HG03064 (cell line): ENCODE results near the gene RASA4B.
A peak's percentile ranks its signal among the peaks of the same experiment; 100 is the strongest.
"Not testable (repeated sequence)": the region's sequence is repeated elsewhere in the genome, so short reads cannot be mapped to it uniquely, and the experiment has no call there.

Experiments
- ATAC-seq: cut with Tn5 transposase; IDR thresholded peaks from one replicate; pipeline ENCODE4 v1.9.1; 2021; ENCODE audit warnings: low read depth; ENCODE audit not compliant: unreplicated experiment

The RASA4B gene

DNA sequence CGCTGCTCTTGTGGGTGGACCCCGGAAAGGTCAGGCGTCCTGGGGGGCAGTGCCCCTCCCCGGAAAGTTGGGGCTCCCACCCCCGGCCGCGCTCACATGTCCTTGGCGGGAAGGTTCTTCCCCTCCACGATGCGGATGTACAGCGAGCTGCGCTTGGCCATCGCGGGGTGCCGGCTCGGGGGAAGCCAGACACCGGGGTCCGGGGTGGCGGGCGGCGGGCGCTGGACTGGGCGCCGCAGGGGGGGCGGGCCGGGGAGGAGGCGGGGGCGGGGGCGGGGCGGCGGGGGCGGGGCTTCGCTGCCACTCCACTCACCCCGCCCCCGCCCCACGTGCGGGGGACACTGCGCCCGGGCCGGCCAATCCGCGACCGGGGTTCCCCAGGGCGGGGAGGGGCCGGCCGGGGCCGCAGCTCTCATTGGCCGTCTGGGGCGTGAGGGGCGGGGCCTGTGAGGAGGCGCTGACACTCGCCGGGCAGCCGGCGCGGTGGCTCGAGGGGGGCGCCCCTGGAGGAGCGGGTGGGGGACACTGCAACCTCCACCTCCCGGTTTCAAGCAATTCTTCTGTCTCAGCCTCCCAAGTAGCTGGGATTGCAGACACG lies at the start of gene RASA4B:
Gene RASA4B (minus strand): TSS at position 228 of the 598 bp plus-strand sequence. CDS start 67 bp downstream, at position 161.
- peak; percentile 61 for ATAC-seq

DNA sequence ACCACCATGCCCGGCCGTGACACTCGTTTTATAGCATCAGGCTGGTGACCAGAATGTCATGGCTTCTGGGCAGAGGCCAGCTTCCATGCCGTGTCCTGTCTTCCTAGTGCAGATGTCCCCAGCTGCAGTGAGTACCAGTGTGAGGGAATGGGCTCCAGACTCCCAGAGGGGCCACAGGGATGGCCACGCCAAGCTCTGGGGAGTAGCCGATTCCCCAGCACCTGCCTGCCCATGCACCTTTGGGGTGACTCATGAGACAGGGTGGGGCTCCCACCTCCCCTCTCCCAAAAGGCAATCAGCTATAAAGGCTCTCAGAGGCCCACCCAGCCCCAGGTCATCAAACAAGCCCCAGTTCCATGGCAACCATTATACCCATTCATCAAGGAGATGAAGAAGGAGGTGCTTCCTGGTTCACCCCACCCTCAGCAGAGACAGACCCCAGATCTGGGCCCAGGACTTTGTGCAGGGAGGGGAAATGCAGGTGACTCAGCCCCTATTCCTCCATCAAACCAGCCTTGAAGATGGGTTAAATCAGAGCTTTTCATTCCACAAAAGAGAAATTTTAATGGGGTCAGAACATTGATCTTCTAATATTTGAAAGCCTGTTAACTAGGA lies 33.3 kb upstream of the RASA4B start, which contains the start of gene SPDYE2:
Gene SPDYE2 (plus strand): TSS at position 419 of the 615 bp plus-strand sequence. CDS start 2,030 bp downstream, outside the sequence.
- not testable (repeated sequence) for ATAC-seq

DNA sequence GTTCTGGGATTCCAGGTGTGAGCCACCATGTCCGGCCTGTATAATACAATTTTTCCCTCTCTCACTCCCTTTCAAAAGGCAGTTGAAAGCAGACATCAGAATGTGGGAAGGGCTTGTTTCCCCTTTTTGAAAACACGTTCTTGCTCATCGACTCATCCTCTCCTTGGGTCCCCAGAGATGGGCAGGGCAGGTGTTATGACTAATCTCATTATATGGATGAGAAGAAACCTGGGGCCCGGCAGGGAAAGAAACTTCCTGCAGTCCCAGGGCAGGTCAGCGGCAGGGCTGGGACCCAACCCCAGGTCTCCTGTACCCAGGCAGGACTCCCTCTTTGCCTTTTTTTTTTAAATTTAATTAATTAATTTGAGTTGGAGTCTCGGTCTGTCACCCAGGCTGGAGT lies 28.8 kb upstream of the RASA4B start:
- ATAC-seq: peak; percentile 80

GRCh38 chr7:102545288-102545687 lies 27.7 kb upstream of the RASA4B start:
- not testable (repeated sequence) for ATAC-seq

DNA sequence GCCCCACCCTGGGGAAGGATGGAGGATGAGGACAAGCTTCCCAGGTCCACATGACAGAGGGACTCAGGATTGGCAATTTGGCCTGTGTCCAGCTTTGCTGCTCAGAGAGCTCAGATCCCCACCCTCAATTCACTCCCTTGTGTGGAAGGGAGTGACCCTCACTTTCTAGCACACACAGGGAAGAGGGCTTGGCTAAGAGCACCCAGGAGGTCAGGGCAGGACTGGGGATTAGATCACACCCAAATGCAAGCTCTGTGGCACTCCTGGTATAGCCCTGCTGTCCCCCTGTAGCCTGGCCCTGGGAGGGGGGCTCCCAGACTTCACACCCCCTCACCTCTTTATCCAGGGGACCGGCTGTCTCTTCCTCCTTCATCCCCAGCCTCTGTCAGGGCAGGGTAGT lies 26.8 kb upstream of the RASA4B start:
- ATAC-seq: not testable (repeated sequence)

DNA sequence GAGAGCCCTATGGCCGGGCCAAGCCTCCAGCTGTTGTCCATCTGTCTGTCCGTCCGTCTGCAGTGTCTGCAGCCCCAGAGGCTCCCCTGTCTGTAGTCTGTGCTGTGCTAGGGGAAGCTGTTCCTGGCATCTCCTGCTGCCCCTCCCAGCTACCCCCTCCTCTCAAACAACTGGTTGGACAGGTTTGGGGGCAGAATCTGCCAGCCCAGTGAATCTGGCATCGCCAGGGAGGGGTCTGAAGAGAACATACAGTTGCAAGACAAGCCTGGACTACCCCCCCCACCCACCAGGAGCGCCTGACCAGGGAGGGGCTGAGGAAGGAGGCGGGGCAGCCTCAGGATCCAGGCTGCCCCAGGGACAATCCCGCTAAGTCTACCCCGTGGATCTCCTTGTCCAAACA lies 26.0 kb upstream of the RASA4B start, which contains the start of gene UPK3BL2:
Gene UPK3BL2 (minus strand): TSS at position 101 of the 400 bp plus-strand sequence. CDS start 60 bp downstream, at position 41.
- not testable (repeated sequence) for ATAC-seq

DNA sequence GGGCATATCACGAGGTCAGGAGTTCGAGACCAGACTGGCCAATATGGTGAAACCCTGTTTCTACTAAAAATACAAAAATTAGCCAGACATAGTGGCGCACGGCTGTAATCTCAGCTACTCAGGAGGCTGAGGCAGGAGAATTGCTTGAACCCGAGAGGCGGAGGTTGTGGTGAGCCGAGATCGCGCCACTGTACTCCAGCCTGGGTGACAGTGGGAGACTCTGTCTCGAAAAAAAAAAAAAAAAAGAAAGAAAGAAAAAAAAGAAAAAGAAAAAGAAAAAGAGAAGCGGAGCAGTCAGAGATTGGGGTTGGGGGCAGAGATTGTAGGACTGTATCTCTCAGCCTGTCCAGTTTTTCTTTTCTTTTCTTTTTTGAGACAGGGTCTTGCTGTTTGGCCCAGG lies 25.2 kb upstream of the RASA4B start:
- not testable (repeated sequence) for ATAC-seq

DNA sequence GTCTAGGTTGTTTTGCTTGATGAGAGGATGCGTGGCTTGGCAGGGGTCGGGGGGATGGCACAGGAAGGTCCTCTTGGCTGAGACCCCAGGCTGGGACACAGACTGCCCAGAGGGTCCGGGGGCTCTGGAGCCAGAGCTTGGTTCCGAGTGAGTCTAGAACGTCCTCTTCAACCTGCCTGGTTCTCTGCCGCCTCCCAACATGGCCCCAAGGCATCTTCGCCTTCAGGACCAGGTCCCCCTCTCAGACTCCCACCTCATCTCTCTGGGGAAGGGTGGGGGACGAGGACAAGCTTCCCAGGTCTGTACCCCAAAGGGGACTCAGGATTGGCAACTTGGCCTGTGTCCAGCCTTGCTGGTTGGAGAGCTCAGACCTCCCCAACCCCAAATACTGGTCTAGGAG lies 24.5 kb upstream of the RASA4B start:
- not testable (repeated sequence) for ATAC-seq

- ATAC-seq: not testable (repeated sequence)
Measured at GRCh38 chr7:102540604-102541003, 23.0 kb upstream of the RASA4B start.

DNA sequence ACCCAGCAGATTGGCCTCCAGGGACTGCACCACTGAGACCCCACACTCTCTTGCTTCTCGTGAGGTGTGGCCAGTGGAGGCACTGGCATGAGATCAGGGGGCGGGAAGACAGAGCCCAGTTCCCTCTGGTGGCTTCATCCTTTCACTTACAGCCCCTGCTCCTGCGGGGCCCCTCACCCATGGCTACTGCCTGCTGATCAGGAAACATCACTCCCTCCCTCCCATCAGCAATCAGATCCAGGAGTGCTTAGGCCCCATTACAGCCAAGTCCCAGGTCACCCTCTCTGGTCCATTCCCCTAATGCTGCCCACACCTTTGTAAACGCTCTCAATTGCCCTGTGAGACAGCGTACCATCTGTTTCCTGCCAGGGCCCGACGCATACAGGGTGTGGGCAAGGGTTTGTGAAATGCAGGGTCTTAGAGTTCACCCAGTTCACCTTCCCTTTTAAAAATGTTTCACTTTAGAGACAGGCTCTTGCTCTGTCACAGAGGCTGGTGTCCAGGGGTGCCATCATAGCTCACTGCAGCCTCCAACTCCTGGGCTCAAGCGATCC lies 17.6 kb upstream of the RASA4B start:
- not testable (repeated sequence) for ATAC-seq

- not testable (repeated sequence) for ATAC-seq
Measured at GRCh38 chr7:102532127-102532526, 14.6 kb upstream of the RASA4B start.

GRCh38 chr7:102531583-102531982 lies 14.0 kb upstream of the RASA4B start:
- ATAC-seq: not testable (repeated sequence)

- not testable (repeated sequence) for ATAC-seq
Measured at GRCh38 chr7:102527822-102528793, 10.5 kb upstream of the RASA4B start.

- not testable (repeated sequence) for ATAC-seq
Measured at GRCh38 chr7:102527182-102527581, 9.6 kb upstream of the RASA4B start.

DNA sequence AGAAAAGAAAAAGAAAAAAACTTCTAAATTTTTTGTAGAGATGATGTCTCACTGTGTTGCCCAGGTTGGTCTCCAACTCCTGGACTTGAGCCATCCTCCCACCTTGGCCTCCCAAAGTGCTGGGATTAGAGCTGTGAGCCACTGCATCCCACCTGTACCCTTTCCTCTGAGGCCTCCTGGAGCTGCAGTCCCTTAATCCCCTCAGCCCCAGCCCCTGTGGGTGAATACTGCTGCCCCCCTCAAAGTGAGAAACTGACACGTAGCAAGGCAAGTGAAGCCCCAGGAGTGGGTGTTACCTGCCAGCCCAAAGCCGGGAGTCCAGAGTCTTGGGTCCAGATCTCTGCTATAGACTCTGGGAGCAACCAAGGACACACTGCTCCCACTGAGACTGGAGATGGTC lies 7.2 kb upstream of the RASA4B start:
- not testable (repeated sequence) for ATAC-seq

GRCh38 chr7:102520797-102521196 lies 3.2 kb upstream of the RASA4B start:
- not testable (repeated sequence) for ATAC-seq

DNA sequence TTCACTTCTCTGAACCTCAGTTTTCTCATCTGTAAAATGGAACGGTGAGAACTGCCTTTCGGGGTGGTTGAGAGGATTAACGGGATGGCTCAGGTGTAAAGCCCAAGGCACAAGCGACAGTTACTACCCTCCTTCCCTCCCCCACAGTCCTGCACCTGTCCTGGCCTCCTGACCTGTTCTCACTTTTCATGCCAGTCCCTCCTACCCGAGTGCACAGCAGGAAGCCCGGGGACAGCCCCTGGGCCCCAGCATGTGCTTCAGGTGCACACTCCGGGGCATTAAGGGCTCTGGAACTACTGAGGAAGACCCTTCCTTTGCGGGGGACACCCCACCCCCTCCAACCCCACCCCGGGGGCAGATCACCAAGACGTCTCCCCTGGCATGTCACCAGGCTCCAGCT lies 626 bp downstream of the RASA4B start:
- not testable (repeated sequence) for ATAC-seq

- ATAC-seq: not testable (repeated sequence)
Measured at GRCh38 chr7:102515889-102516288, 1.7 kb downstream of the RASA4B start.

- peak; percentile 46 for ATAC-seq
Measured at GRCh38 chr7:102514881-102515721, 2.5 kb downstream of the RASA4B start.
